Measurements from ENCODE around the gene RABGGTA. TPM values are rescaled to one million over a fixed set of nuclear protein-coding genes. Genes with fewer than 3 reads are reported as not detected.

Gene RABGGTA
- polyA plus RNA-seq, 1 donor from 2014 or later: 37.9 TPM

DNA sequence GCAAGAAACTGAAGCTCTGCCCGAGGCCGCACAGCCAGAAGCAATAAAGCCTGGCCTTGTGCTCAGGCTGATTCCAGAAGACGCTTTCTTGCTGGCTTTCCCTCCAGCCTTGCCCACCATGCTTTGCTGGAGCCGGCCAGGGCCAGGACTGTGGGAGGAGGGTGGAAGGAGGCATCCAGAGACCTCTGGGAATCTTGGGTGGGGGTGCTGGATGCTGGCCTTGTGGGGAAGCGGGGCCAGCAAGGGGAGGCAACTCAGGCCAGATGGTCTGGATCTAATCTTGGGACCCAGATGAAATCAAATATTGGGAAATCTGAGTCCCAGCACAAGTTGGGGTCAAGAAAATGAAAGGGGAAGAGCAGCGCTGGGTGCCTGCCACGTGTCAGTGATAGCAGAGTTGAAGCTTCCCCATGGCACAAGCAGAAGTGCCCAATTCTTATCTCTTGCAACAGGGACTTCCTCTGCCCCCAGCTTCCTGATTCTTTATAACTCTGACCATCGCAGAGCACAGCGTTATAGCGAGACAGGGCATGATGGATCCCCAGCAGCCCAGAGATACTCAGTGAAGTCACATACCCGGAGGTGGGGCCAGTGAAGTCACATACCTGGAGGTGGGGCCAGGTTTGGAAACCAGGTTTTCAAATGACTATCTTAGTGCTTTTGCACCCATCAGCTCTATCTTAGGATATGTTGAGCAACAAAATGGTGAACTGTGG, 6.4 kb upstream of the RABGGTA start:
- H3K9me3 Mint-ChIP-seq: peaks cover 0 to 5% (median 0%) of the 10 kb centered on the region in 3 donors
- peaks cover 3% of the 10 kb centered on the region for H3K27me3 Mint-ChIP-seq
- peak overlapping the region in 3 of 4 donors; percentile 36 to 79 (median 75) for H3K4me3 Mint-ChIP-seq
- H3K36me3 Mint-ChIP-seq: peaks cover 3% of the 10 kb centered on the region
- H3K27ac Mint-ChIP-seq: peak overlapping the region; percentile 89 to 95 (median 90)
- H3K4me1 Mint-ChIP-seq: peaks cover 54 to 66% (median 55%) of the 10 kb centered on the region in 3 donors

DNA sequence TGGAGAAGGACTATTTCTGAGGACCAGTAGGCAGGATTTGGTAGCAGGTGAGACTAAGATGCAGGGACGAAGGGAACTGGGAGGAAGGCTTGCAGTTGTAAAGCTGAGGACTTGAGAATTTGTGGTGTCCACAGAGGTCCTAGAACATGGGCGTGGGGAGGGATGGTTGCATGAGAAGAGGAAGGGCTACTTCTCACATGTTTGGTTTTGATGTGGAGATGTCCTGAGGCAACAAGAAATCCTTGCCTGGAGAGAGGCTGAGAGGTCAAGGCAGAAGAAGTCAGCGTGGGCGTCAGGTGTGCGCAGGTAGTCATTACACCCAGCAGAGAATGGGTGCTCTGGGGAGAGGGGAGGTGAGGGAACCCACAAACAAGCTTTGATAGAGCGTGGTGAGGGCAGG, 5.7 kb upstream of the RABGGTA start:
- Mint-ChIP-seq H3K9me3 (peaks cover 0 to 5% (median 0%) of the 10 kb centered on the region in 3 donors), H3K4me3 (peak overlapping the region in 2 of 4 donors; percentile 1 to 75), H3K36me3 (peaks cover 3% of the 10 kb centered on the region), H3K4me1 (peaks cover 57 to 73% (median 61%) of the 10 kb centered on the region in 3 donors), H3K27me3 (peaks cover 3% of the 10 kb centered on the region), H3K27ac (peak overlapping the region; percentile 50 to 95 (median 61))

DNA sequence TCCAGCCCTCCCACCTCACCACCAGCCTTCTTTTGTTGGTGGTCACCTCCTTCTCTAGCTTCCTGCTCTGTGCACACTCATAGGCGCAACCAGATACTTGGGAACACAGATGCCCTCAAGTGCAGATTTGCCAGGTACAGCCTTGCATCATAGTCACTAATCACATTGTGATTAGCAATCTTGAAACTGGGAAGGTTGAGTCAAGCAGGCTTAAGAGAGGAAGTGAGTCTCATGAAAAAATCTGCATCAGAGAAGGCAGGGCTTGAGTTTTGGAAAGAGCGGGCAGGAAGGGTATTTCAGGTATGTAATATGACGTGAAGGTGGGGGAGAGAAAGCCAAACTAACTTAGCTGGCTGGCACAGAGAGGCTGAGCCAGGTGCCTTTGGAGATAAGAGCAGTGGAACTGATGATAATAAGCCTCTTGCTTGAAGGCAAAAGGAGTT, 2.7 kb upstream of the RABGGTA start:
- H3K4me3 Mint-ChIP-seq: peak overlapping the region; percentile 8 to 74 (median 47)
- H3K4me1 Mint-ChIP-seq: peaks cover 45 to 59% (median 51%) of the 10 kb centered on the region in 3 donors
- H3K27ac Mint-ChIP-seq: peak overlapping the region; percentile 63 to 99 (median 96)

DNA sequence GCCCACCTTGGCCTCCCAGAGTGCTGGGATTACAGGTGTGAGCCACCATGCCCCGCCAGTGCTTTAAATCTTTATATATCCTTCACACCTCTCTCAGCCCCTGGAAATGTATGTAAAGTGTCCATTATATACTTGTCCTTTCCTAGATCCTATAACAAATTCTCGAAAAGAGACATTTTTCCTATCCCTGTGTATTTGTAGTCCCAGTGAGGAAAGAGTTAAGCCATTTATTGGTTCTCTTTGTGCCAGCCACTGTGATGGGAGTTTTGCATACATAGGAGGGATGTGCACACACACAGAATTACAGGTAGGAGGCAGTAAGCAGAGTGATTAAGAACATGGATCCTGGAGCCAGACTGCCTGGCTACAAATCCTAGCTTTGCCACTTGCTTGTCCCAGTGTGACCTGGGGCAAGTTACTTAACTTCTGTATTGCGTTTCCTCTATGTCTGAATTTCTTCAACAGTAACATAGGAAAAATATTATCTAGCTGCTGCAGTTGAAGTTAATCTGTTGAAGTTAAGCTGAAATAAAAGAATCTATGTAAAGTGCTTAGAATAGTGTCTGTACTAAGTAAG, 2.1 kb upstream of the RABGGTA start:
- H3K27me3 Mint-ChIP-seq: no peaks in the 10 kb centered on the region
- H3K27ac Mint-ChIP-seq: peak overlapping the region; percentile 63 to 99 (median 96)
- peaks cover 39 to 53% (median 46%) of the 10 kb centered on the region in 3 donors for H3K4me1 Mint-ChIP-seq
- H3K36me3 Mint-ChIP-seq: peaks cover 3% of the 10 kb centered on the region
- H3K9me3 Mint-ChIP-seq: peaks cover 0 to 3% (median 0%) of the 10 kb centered on the region in 3 donors
- H3K4me3 Mint-ChIP-seq: peak overlapping the region in 3 of 4 donors; percentile 31 to 79 (median 38)

More for the DNA sequence above, 2.7 kb upstream of the RABGGTA start:
- peaks cover 0 to 5% (median 0%) of the 10 kb centered on the region in 3 donors for H3K9me3 Mint-ChIP-seq
- H3K36me3 Mint-ChIP-seq: peaks cover 3% of the 10 kb centered on the region
- H3K27me3 Mint-ChIP-seq: no peaks in the 10 kb centered on the region

DNA sequence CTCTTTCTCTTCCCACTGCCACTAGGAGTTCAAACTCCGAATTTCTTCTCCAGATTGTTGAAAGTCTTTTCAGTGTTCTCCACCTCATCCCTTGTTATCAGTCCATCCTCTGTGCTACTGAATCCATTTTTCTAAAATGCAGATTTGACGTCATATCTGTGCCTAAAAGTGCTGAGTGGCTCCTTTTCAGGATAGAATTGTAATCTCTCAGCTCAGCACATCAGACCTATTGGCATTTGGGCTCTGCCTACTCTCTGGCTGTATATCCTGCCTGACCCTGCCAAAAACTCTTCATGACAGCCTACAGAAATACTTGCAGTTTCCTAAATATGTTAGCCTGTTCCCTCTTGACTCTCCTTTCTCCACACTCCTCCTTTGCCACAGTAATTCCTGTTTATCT, 1.1 kb upstream of the RABGGTA start:
- H3K4me3 Mint-ChIP-seq: peak overlapping the region in 3 of 4 donors; percentile 48 to 96 (median 74)

DNA sequence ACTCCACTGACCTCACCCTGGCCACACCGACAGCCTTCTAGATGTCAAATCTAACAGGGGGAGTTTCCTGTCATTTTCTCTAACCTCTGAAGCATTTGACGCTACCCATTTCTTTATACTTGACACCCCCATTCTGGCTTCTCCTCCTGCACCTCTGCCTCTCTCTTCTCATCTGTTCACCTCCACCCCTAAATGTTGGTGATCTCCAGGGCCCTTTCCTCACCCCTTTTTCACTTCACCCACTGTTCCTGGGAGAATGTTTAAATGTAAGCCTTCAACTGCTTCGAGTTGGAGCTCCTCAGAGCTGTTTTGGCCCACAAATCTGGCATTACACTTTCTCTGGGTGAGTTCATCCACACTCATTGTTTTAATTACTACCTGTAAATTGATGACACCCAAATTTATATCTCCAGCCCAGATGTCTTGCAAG, 452 bp upstream of the RABGGTA start:
- no peaks in the 10 kb centered on the region for H3K27me3 Mint-ChIP-seq
- peak overlapping the region; percentile 89 to 96 (median 96) for H3K4me3 Mint-ChIP-seq
- peak overlapping the region; percentile 63 to 99 (median 96) for H3K27ac Mint-ChIP-seq
- no peaks in the 10 kb centered on the region for H3K9me3 Mint-ChIP-seq
- H3K36me3 Mint-ChIP-seq: peaks cover 1% of the 10 kb centered on the region
- H3K4me1 Mint-ChIP-seq: peaks cover 24 to 40% (median 34%) of the 10 kb centered on the region in 3 donors

More for the DNA sequence above, 1.1 kb upstream of the RABGGTA start:
- Mint-ChIP-seq H3K9me3 (no peaks in the 10 kb centered on the region), H3K4me1 (peaks cover 29 to 43% (median 37%) of the 10 kb centered on the region in 3 donors), H3K27me3 (no peaks in the 10 kb centered on the region), H3K36me3 (no peaks in the 10 kb centered on the region), H3K27ac (peak overlapping the region; percentile 63 to 99 (median 96))

DNA sequence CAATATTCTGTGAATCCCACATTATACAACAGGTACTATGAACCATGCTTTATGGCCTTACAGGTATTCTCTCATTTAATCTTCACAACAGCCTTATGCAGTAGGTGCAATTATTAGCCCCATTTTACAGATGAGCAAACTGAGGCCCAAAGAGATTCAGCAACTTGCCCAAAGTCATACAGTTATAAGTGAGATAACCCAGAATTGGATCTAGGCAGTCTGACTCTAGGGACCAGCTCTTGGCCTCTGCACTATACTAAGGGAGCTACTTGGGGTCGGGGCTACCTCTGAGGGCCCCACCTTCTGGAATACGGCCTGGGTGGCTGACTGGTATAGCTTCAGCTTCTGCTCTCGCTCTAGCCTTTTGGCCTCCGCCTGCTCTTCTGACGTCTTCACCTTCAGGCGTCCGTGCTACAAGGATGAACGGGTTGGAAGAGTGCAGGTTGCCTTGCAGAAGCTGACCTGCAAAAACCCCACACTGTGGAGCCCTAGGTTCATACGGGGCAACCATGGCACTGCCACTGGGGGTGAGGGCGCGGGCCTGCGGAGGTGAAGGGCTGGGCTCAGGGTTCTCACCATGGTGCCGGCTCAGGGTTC, 762 bp downstream of the RABGGTA start:
- H3K36me3 Mint-ChIP-seq: peaks cover 7% of the 10 kb centered on the region
- peaks cover 22 to 37% (median 31%) of the 10 kb centered on the region in 3 donors for H3K4me1 Mint-ChIP-seq
- peak overlapping the region; percentile 63 to 99 (median 96) for H3K27ac Mint-ChIP-seq
- H3K9me3 Mint-ChIP-seq: no peaks in the 10 kb centered on the region
- no peaks in the 10 kb centered on the region for H3K27me3 Mint-ChIP-seq
- peak overlapping the region; percentile 89 to 96 (median 96) for H3K4me3 Mint-ChIP-seq

DNA sequence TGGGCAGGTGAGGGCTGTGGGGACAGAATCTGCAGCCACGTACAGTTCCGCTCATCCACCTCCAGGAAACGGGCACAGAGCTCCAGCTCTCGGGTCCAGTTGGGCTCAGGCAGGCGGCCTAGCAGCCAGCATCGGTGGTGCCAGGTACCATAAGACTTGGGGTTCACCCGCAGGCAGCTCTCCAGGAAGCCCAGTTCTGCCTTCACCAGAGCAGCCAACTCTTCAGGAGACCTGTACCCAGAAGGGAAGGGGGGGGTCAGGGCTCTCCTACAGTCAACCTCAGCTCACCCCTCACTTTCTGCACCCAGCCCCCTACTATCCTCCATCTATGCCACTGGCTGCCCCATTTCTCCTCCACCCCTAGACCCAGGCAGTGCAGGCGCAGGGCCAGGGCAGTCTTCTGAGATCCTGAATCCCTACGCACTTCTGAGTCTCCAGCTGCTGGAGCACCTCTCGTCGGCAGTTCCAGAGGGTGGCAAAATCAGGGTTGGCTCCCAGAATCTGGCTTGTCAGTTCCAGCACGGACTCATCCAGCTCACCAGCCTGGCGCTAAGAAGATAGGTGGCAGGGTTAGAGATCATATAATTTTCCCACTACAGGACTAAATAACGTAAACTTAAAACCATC, 1.4 kb downstream of the RABGGTA start:
- Mint-ChIP-seq H3K4me1 (peaks cover 20 to 32% (median 31%) of the 10 kb centered on the region in 3 donors), H3K27me3 (no peaks in the 10 kb centered on the region), H3K9me3 (no peaks in the 10 kb centered on the region), H3K27ac (peak overlapping the region; percentile 63 to 99 (median 96)), H3K36me3 (peaks cover 7% of the 10 kb centered on the region), H3K4me3 (peak overlapping the region; percentile 30 to 96 (median 78))

DNA sequence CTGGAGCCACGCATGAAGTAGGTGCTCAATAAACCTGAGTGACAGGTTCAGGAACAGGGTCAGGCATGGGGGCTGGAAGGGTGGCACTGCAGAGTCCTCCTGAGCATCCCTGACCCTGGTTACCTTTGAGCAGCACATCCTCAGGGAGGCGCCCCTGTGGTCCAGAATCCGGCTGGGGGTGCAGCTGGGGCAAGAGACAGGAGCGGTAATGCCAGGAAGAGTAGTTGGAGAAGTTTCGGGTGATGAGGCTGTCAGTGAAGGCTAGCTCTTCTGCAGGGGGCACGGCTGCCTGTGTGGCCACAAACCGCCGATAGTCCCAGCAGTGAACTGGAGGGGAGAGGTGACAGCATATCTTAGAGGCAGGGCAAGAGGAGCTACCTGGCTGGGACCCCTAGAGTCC, 2.0 kb downstream of the RABGGTA start:
- Mint-ChIP-seq H3K27me3 (no peaks in the 10 kb centered on the region), H3K4me1 (peaks cover 19 to 31% (median 30%) of the 10 kb centered on the region in 3 donors), H3K36me3 (peaks cover 7% of the 10 kb centered on the region), H3K27ac (peak overlapping the region in 1 of 3 donors; percentile 30), H3K4me3 (peak overlapping the region in 1 of 4 donors; percentile 96), H3K9me3 (no peaks in the 10 kb centered on the region)

DNA sequence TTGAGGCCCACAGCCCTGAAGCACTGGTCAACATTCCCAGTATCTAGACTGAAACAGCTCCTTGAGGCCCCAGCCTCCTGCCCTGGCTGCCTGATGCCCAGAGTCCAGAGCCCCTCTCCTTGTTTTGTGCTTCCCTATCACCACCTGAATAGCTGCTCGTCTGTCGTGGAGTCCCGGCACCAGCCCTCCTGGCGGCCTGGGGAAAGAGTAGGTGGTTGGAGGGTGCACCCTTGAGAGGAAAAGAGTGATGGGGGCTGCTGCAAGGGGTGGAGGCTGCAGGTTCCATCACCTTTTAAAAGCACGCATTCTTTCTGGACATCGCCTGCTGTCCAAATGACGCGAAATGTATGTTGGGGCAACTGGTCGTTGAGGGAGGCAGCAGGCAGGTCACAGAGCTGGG, 3.2 kb downstream of the RABGGTA start:
- Mint-ChIP-seq H3K4me3 (peak overlapping the region in 1 of 4 donors; percentile 8), H3K27ac (no peak overlapping the region), H3K9me3 (no peaks in the 10 kb centered on the region), H3K36me3 (peaks cover 7% of the 10 kb centered on the region), H3K4me1 (peaks cover 11 to 21% (median 20%) of the 10 kb centered on the region in 3 donors), H3K27me3 (no peaks in the 10 kb centered on the region)

DNA sequence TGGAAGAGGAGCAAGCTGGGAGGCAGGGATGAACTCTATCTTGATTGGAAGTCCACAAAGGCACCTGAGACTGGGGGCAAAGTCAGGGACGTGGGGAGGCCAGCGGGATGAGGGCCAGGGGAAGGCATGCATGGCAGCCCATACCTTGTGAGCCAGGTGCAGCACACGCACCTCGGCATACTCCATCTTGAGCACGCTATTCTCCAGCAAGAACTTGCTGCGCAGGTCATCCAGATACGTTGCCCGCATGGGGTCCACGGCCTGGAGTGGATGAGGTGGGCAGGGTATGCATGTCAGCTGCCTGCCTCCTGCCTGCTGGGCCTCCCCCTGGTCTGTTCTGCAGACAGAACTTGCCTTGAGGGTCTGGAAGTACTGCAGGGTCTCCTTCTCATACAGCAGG, 3.9 kb downstream of the RABGGTA start:
- H3K9me3 Mint-ChIP-seq: no peaks in the 10 kb centered on the region
- peak overlapping the region in 1 of 4 donors; percentile 22 for H3K4me3 Mint-ChIP-seq
- H3K36me3 Mint-ChIP-seq: peaks cover 9% of the 10 kb centered on the region
- H3K27ac Mint-ChIP-seq: no peak overlapping the region
- no peaks in the 10 kb centered on the region for H3K27me3 Mint-ChIP-seq
- H3K4me1 Mint-ChIP-seq: peaks cover 11 to 16% (median 16%) of the 10 kb centered on the region in 3 donors

DNA sequence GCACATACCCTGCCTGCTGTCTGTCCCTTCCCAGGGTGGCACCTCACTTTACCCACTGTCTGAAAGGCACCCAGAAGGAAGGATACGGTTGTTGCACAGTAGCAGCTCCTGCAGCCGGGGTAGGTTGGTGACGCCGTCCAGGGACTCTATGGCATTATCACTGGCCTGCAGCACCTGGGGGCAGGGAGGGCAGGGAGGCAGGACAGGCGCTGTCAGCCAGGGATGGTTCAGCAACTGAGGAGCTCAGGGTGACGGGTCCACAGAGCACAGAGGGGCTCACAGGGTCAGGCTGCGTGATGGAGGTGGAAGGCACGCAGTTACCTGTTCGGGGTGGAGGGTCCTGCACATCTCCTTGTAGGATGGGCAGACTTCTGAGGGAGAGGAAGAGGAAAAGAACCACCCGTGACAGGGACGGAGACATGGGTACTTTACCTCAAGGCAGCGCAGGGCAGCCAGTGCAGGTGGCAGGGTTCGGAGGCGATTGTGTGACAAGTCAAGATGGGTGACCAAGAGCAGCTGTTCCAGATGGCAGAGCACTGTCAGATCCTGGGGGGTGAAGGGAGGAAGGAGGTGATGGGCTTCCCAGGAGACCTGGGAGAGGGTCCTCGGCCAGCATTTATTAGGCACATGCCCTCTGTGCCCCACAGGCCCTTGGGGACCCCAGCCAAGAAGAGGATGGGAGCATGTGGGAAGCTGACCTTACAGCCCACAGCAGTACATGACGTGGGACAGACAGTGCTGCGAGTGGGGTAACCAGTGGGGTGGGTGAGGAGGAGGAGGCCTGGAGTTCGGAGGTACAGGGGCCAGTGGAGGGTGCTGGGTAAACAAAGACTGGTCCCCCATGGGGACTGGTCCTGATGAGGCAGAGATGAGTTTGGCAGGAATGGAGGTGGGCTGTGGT, 4.8 kb downstream of the RABGGTA start:
- Mint-ChIP-seq H3K27ac (no peak overlapping the region), H3K27me3 (no peaks in the 10 kb centered on the region), H3K4me3 (peak overlapping the region in 1 of 4 donors; percentile 22), H3K4me1 (peaks cover 5 to 8% (median 6%) of the 10 kb centered on the region in 3 donors), H3K9me3 (no peaks in the 10 kb centered on the region), H3K36me3 (peaks cover 10% of the 10 kb centered on the region)

DNA sequence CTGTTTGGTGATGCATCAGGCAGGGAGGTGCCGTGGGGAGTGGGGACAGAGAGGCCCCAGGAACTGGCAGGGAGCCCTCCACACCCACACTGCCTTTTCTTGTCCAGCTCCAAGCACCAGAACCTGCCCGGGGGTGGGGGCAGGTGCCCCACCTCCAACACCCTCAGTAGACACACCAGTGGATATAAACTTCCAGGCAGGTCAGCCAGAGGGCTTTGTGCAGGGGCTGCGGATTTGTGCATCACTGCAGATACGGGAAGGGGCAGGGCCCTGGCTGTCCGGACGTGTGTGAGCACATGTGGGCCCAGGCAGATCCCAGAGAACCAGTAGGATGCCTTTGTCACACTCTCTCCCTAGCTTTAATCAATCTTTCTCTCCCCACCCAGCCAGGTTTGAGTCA, 7.1 kb downstream of the RABGGTA start:
- H3K9me3 Mint-ChIP-seq: no peaks in the 10 kb centered on the region
- no peaks in the 10 kb centered on the region for H3K27me3 Mint-ChIP-seq
- H3K4me1 Mint-ChIP-seq: peaks cover 0 to 3% (median 2%) of the 10 kb centered on the region in 3 donors
- H3K27ac Mint-ChIP-seq: no peak overlapping the region
- peaks cover 10% of the 10 kb centered on the region for H3K36me3 Mint-ChIP-seq
- no peak overlapping the region for H3K4me3 Mint-ChIP-seq

DNA sequence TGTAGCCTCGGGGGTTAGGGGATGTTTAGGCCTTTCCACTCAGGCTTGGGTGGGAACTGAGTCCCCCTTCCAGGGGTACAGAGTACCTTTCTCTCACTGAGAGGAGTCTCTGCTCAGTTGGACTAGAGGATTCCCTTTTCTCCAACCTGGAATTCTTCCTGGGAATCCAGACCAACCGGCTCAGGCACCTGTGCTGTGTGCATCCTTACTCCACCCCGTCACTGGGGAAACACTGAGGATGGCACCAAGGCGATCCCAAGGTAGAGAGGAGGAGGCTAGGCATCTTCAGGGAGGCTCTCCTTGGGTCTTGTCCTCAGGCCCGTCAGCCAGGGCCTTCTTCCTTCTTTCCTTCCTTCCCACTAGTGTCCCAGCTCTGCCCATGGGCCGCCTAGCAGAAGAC, 7.5 kb downstream of the RABGGTA start:
- Mint-ChIP-seq H3K27me3 (no peaks in the 10 kb centered on the region), H3K36me3 (peaks cover 10% of the 10 kb centered on the region), H3K4me3 (no peak overlapping the region), H3K9me3 (no peaks in the 10 kb centered on the region), H3K4me1 (peaks cover 0 to 3% (median 2%) of the 10 kb centered on the region in 3 donors), H3K27ac (peak overlapping the region in 1 of 3 donors; percentile 43)

Measured in IgD-negative memory B cell (primary cell).